CD4-positive, alpha-beta T cell treated with Interleukin-4 for 1 hour (primary cell): ENCODE data around the gene CHSY1.

Source experiments
- DNase-seq, 2 donors: peaks; one replicate each; pipeline ENCODE4 v3.0.0-alpha.2; 2020 to 2022

Gene CHSY1

GRCh38 chr15:101185770-101186169, 66.1 kb downstream of the CHSY1 start:
- DNase-seq, result no peak

GRCh38 chr15:101185336-101185735, 66.5 kb downstream of the CHSY1 start:
- DNase-seq, result no peak

- DNase-seq, result no peak
Measured at GRCh38 chr15:101184830-101185229, 67.0 kb downstream of the CHSY1 start.

- DNase-seq, result no peak
Measured at GRCh38 chr15:101183931-101184305, 67.9 kb downstream of the CHSY1 start.

GRCh38 chr15:101183226-101183930, 68.5 kb downstream of the CHSY1 start:
- DNase-seq, result no peak

GRCh38 chr15:101182215-101182614, 69.6 kb downstream of the CHSY1 start:
- no peak for DNase-seq

- DNase-seq, result no peak
Measured at GRCh38 chr15:101181349-101181748, 70.5 kb downstream of the CHSY1 start.

- no peak for DNase-seq
Measured at GRCh38 chr15:101180620-101181307, 71.1 kb downstream of the CHSY1 start.

- no peak for DNase-seq
Measured at GRCh38 chr15:101179341-101180153, 72.3 kb downstream of the CHSY1 start.

- no peak for DNase-seq
Measured at GRCh38 chr15:101178931-101179330, 72.9 kb downstream of the CHSY1 start.

GRCh38 chr15:101178479-101178878, 73.4 kb downstream of the CHSY1 start:
- DNase-seq, result no peak

GRCh38 chr15:101177866-101178265, 74.0 kb downstream of the CHSY1 start:
- DNase-seq, result no peak

- no peak for DNase-seq
Measured at GRCh38 chr15:101176625-101177024, 75.2 kb downstream of the CHSY1 start.

GRCh38 chr15:101175401-101175800, 76.4 kb downstream of the CHSY1 start:
- peak in 1 of 2 donors; percentile 34 for DNase-seq

- no peak for DNase-seq
Measured at GRCh38 chr15:101174152-101174920, 77.5 kb downstream of the CHSY1 start.

- DNase-seq, result no peak
Measured at GRCh38 chr15:101173233-101174119, 78.4 kb downstream of the CHSY1 start.

- DNase-seq, result no peak
Measured at GRCh38 chr15:101172501-101173071, 79.3 kb downstream of the CHSY1 start.

- no peak for DNase-seq
Measured at GRCh38 chr15:101171954-101172353, 79.9 kb downstream of the CHSY1 start.

GRCh38 chr15:101170568-101171350, 81.1 kb downstream of the CHSY1 start:
- DNase-seq, result no peak

GRCh38 chr15:101169495-101170071, 82.3 kb downstream of the CHSY1 start:
- DNase-seq, result no peak
